H1 (cell line): ENCODE data around the gene RNGTT. TPM values are rescaled to one million over a fixed set of nuclear protein-coding genes. Genes with fewer than 3 reads are reported as not detected.
A peak's percentile ranks its signal among the peaks of the same experiment; 100 is the strongest.

Source experiments
- CTCF ChIA-PET: fragments of 300-600 bp; sonication (Branson Sonifier 250); formaldehyde crosslinking; loops from one replicate; lab custom pipeline; 2021; ENCODE audit not compliant: partially characterized antibody; lab: Charles Lee
- POLR2A ChIA-PET: fragments of 300-600 bp; sonication (Branson Sonifier 250); formaldehyde crosslinking; loops from one replicate; lab custom pipeline; 2021; ENCODE audit warnings: inconsistent platforms; ENCODE audit not compliant: partially characterized antibody; lab: Charles Lee
- DNase-seq, 2 experiments: peaks; one replicate each; pipeline versions ENCODE4 v3.0.0 to v3.0.0-alpha.2; 2010 to 2022; ENCODE audit warnings: low spot score in 2 of 2, low read depth in 1 of 2, mixed read lengths in 1 of 2
- FAIRE-seq: peaks from 2 replicates; lab custom pipeline; 2011; peaks lifted over from hg19 to GRCh38; lab: Jason Lieb, UNC
- H2AFZ ChIP-seq: 2 replicates; pipeline ENCODE4 v1.8.1; 2012; ENCODE audit warnings: low read length, inconsistent platforms
- H2AK5ac ChIP-seq: 2 replicates; pipeline ENCODE4 v1.6.1; 2013; ENCODE audit warnings: low read depth, low read length
- H2BK120ac ChIP-seq: replicated peaks from 2 replicates; pipeline ENCODE3; 2013; ENCODE audit warnings: low read depth, low read length, inconsistent platforms
- H2BK12ac ChIP-seq: 2 replicates; pipeline ENCODE4 v1.6.1; 2013; ENCODE audit warnings: low read depth, low read length
- H2BK15ac ChIP-seq: 2 replicates; pipeline ENCODE4 v1.6.1; 2013; ENCODE audit warnings: low read length
- H2BK20ac ChIP-seq: 2 replicates; pipeline ENCODE4 v1.6.1; 2013; ENCODE audit warnings: low read length
- H2BK5ac ChIP-seq: 2 replicates; pipeline ENCODE4 v1.6.1; 2013; ENCODE audit warnings: low read depth, low read length
- H3K14ac ChIP-seq: 2 replicates; pipeline ENCODE4 v1.6.1; 2013; ENCODE audit warnings: inconsistent platforms; ENCODE audit not compliant: insufficient read length
- H3K18ac ChIP-seq: 2 replicates; pipeline ENCODE4 v1.6.1; 2013; ENCODE audit warnings: low read length; ENCODE audit errors: extremely low read depth
- H3K23ac ChIP-seq: 2 replicates; pipeline ENCODE4 v1.6.1; 2013; ENCODE audit warnings: inconsistent platforms; ENCODE audit not compliant: insufficient read length
- H3K23me2 ChIP-seq: 2 replicates; pipeline ENCODE4 v1.6.1; 2013; ENCODE audit warnings: low read depth, low read length
- H3K27ac ChIP-seq: 2 replicates; pipeline ENCODE4 v1.6.1; 2011; ENCODE audit warnings: low read depth, low read length, inconsistent platforms
- H3K27me3 ChIP-seq, 4 experiments: replicated peaks in 1 of 4; 1 replicate in 1 of 4; 2 replicates in 3 of 4; pipeline versions ENCODE4 v1.6.1 to v1.8.1; 2011 to 2013; ENCODE audit warnings: low read length in 3 of 4, mild to moderate bottlenecking in 3 of 4, inconsistent platforms in 2 of 4, mixed read lengths in 2 of 4, moderate library complexity in 1 of 4; ENCODE audit not compliant: control insufficient read depth in 3 of 4, insufficient read depth in 3 of 4; ENCODE audit errors: extremely low read depth in 1 of 4
- H3K36me3 ChIP-seq, 4 experiments: 2 replicates each; pipeline versions ENCODE4 v1.6.1 to v1.8.1; 2011 to 2013; ENCODE audit warnings: mild to moderate bottlenecking in 4 of 4, low read length in 3 of 4, moderate library complexity in 2 of 4, control low read depth in 1 of 4, inconsistent platforms in 1 of 4; ENCODE audit not compliant: insufficient read depth in 4 of 4, control insufficient read depth in 2 of 4
- H3K4ac ChIP-seq: replicated peaks from 2 replicates; pipeline ENCODE3; 2013; ENCODE audit warnings: low read length, low read depth, mixed read lengths, inconsistent platforms; ENCODE audit not compliant: insufficient read length
- H3K4me1 ChIP-seq, 4 experiments: replicated peaks in 1 of 4; 1 replicate in 1 of 4; 2 replicates in 3 of 4; pipeline versions ENCODE4 v1.6.1 to v1.8.1; 2011 to 2013; ENCODE audit warnings: low read length in 3 of 4, inconsistent platforms in 2 of 4, mixed read lengths in 1 of 4; ENCODE audit not compliant: insufficient read depth in 4 of 4, control insufficient read depth in 3 of 4
- H3K4me2 ChIP-seq, 2 experiments: 2 replicates each; pipeline versions ENCODE4 v1.6.1 to v1.8.1; 2011 to 2013; ENCODE audit warnings: low read depth in 2 of 2, low read length in 2 of 2, control low read depth in 1 of 2, inconsistent platforms in 1 of 2, mild to moderate bottlenecking in 1 of 2; ENCODE audit not compliant: insufficient read depth in 1 of 2
- H3K4me3 ChIP-seq, 4 experiments: fragments of 200-600, 300-600 bp in 1 of 4; sonication (generic), shearing (Covaris generic), sonication (Bioruptor Twin) in 1 of 4; 2 replicates each; pipeline versions ENCODE4 v1.5.1 to v1.8.1; 2011 to 2016; ENCODE audit warnings: low read length in 4 of 4, low read depth in 3 of 4, control low read depth in 2 of 4, inconsistent platforms in 2 of 4, mild to moderate bottlenecking in 2 of 4, mixed read lengths in 1 of 4, moderate library complexity in 1 of 4; ENCODE audit not compliant: insufficient read depth in 2 of 4; ENCODE audit errors: extremely low read depth in 1 of 4
- H3K56ac ChIP-seq: replicated peaks from 2 replicates; pipeline ENCODE3; 2013; ENCODE audit warnings: low read depth, mild to moderate bottlenecking, mixed read lengths, low read length, inconsistent platforms; ENCODE audit not compliant: insufficient read length
- H3K79me1 ChIP-seq: 2 replicates; pipeline ENCODE4 v1.6.1; 2013; ENCODE audit warnings: low read depth, low read length, control low read depth
- H3K79me2 ChIP-seq, 2 experiments: 2 replicates each; pipeline versions ENCODE4 v1.6.1 to v1.8.1; 2012 to 2013; ENCODE audit warnings: low read length in 2 of 2, mild to moderate bottlenecking in 2 of 2, inconsistent platforms in 1 of 2; ENCODE audit not compliant: insufficient read depth in 2 of 2, control insufficient read depth in 1 of 2
- H3K9ac ChIP-seq, 4 experiments: replicated peaks in 1 of 4; 1 replicate in 1 of 4; 2 replicates in 3 of 4; pipeline versions ENCODE4 v1.6.1 to v1.8.1; 2011 to 2013; ENCODE audit warnings: low read depth in 3 of 4, low read length in 3 of 4, control low read depth in 2 of 4, mild to moderate bottlenecking in 2 of 4, moderate library complexity in 2 of 4, inconsistent platforms in 1 of 4; ENCODE audit errors: extremely low read depth in 1 of 4
- H3K9me3 ChIP-seq, 2 experiments: 2 replicates each; pipeline versions ENCODE4 v1.6.1 to v1.8.1; 2012 to 2013; ENCODE audit warnings: mild to moderate bottlenecking in 2 of 2, moderate library complexity in 2 of 2, control low read depth in 1 of 2, inconsistent platforms in 1 of 2, low read depth in 1 of 2, low read length in 1 of 2, mixed read lengths in 1 of 2; ENCODE audit not compliant: insufficient read depth in 2 of 2
- H4K20me1 ChIP-seq, 2 experiments: replicated peaks in 1 of 2; 2 replicates each; pipeline versions ENCODE3 to v1.8.1; 2011 to 2013; ENCODE audit warnings: inconsistent platforms in 2 of 2, low read length in 2 of 2, mild to moderate bottlenecking in 1 of 2; ENCODE audit not compliant: insufficient read depth in 2 of 2, control insufficient read depth in 1 of 2
- H4K5ac ChIP-seq: 2 replicates; pipeline ENCODE4 v1.6.1; 2013; ENCODE audit warnings: low read length, low read depth, mixed read lengths, inconsistent platforms; ENCODE audit not compliant: insufficient read length
- H4K8ac ChIP-seq: 2 replicates; pipeline ENCODE4 v1.8.0; 2013; ENCODE audit warnings: mild to moderate bottlenecking, moderate library complexity, low read length, inconsistent platforms; ENCODE audit not compliant: insufficient read depth; ENCODE audit errors: extremely low read depth
- H4K91ac ChIP-seq: replicated peaks from 2 replicates; pipeline ENCODE3; 2013; ENCODE audit warnings: low read length, mixed read lengths, inconsistent platforms; ENCODE audit not compliant: insufficient read length
- ASH2L ChIP-seq: fragments of 200-600, 300-600 bp; sonication (generic); IDR thresholded peaks from one replicate; pipeline ENCODE4 v1.7.1; 2017; ENCODE audit warnings: low read length
- EZH2 ChIP-seq: fragments of 200-600 bp; sonication (generic); IDR thresholded peaks from 2 replicates; pipeline ENCODE4 v1.7.1; 2012; ENCODE audit warnings: low read depth, mild to moderate bottlenecking, moderate library complexity, low read length, inconsistent platforms; ENCODE audit not compliant: severe bottlenecking
- GTF2F1 ChIP-seq: IDR thresholded peaks from 2 replicates; pipeline ENCODE4 v1.6.1; 2012; ENCODE audit warnings: low read depth, low read length, improper control_type of control experiment, borderline replicate concordance
- HDAC2 ChIP-seq, 2 experiments: fragments of 300-600 bp in 1 of 2; sonication (generic) in 1 of 2; IDR thresholded peaks; 2 replicates each; pipeline ENCODE4 v1.6.1; 2011 to 2012; ENCODE audit warnings: low read depth in 2 of 2, low read length in 2 of 2, mild to moderate bottlenecking in 2 of 2, moderate library complexity in 2 of 2, borderline replicate concordance in 1 of 2, inconsistent platforms in 1 of 2
- HDAC6 ChIP-seq: IDR thresholded peaks from one replicate; pipeline ENCODE4 v1.7.1; 2012; ENCODE audit warnings: low read depth, mild to moderate bottlenecking, inconsistent platforms, low read length, moderate library complexity
- KDM5A ChIP-seq: fragments of 200-600 bp; IDR thresholded peaks from 2 replicates; pipeline ENCODE4 v1.7.1; 2012; ENCODE audit warnings: mild to moderate bottlenecking, low read length, inconsistent platforms, mixed read lengths
- MAFK ChIP-seq: IDR thresholded peaks from 2 replicates; pipeline ENCODE4 v1.6.1; 2012; ENCODE audit warnings: low read depth, mild to moderate bottlenecking, improper control_type of control experiment, low read length
- POLR2AphosphoS5 ChIP-seq: IDR thresholded peaks from 2 replicates; pipeline ENCODE4 v1.6.1; 2011; ENCODE audit warnings: low read depth, low read length
- SP2 ChIP-seq: IDR thresholded peaks from 2 replicates; pipeline ENCODE4 v1.6.1; 2012; ENCODE audit warnings: mild to moderate bottlenecking, low read length, inconsistent platforms
- SUZ12 ChIP-seq: fragments of 200-600 bp; sonication (generic); IDR thresholded peaks from 2 replicates; pipeline ENCODE4 v1.6.1; 2012; ENCODE audit warnings: mild to moderate bottlenecking, inconsistent platforms, low read length, moderate library complexity, mixed read lengths
- TAF7 ChIP-seq: optimal IDR thresholded peaks from 2 replicates; pipeline ENCODE3; 2011; ENCODE audit warnings: low read depth, mild to moderate bottlenecking, inconsistent platforms, low read length, moderate library complexity, borderline replicate concordance
- WGBS, 2 experiments: shearing (Covaris generic) in 1 of 2; methylation state at CpG; one replicate each; pipeline versions ENCODE4 v1.1.6 to v1.1.7; 2013 to 2015; ENCODE audit warnings: low lambda C conversion rate in 2 of 2, mixed read lengths in 2 of 2, inconsistent platforms in 1 of 2, low coverage in 1 of 2, missing lambda C conversion rate in 1 of 2; ENCODE audit not compliant: insufficient replicate concordance in 2 of 2, insufficient coverage in 1 of 2, insufficient read length in 1 of 2; ENCODE audit errors: extremely low coverage in 1 of 2, missing lambda C conversion rate in 1 of 2; 5-methylcytosine and 5-hydroxymethylcytosine counted together
- polyA plus RNA-seq, 7 experiments: library from polyadenylated mRNA; depleted of rRNA in 3 of 7; stranded (reverse) in 5 of 7; unstranded in 2 of 7; fragments of >200 nt in 5 of 7; fragments of 200-250 nt in 2 of 7; gene quantifications; 1 replicate in 5 of 7; 2 replicates in 1 of 7; 4 replicates in 1 of 7; pipeline versions ENCODE4 v1.2.1 to v1.2.3, GENCODE V29; 2011 to 2013; ENCODE audit warnings: missing spikeins in 2 of 7, mixed read lengths in 2 of 7
- total RNA-seq: library from RNA; stranded (reverse); fragmentation: NEBNext Ultra II Directional; extraction: Animal tissue kit (Norgen Biotek cat#: 25700); gene quantifications from 2 replicates; pipeline ENCODE4 v1.2.1, GENCODE V29; 2021

The RNGTT gene
- total and polyA plus RNA-seq, 2 of the 8 experiments (the other 6 are each of a cell fraction or from before 2014, with no cell fraction given) = 3.6 to 21.2 TPM

DNA sequence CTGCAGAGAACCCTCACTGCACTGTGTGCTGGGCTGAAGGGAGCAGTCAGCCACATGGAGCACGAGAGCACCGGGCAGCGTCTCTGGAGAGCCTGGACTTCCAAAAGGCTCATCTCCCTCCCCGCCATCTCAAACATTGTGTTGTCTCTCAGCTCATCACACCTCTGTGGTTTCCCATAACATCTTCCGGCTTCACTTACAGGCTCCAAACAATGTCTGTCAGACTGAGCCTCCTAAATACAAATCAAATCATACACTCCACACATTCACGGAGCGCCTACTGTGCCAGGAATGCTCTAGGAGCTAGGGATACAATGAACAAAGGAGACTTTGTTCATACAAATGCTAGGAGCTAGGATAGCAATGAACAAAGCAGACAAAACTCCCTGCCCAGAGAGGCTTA lies 398.0 kb downstream of the RNGTT start:
- no peak overlapping the region; a peak in 1 of 4 replicates for H3K4me2 ChIP-seq
- H3K14ac ChIP-seq = no peak overlapping the region
- H3K27me3 ChIP-seq = no peaks in the 10 kb centered on the region
- H3K4me3 ChIP-seq = no peak overlapping the region
- no peak overlapping the region for H2BK12ac ChIP-seq
- no peaks in the 10 kb centered on the region for H3K79me2 ChIP-seq
- H4K91ac ChIP-seq = no peak overlapping the region
- CTCF ChIA-PET = interaction anchor here (0.9 to 1.0 kb wide), 2 partner anchors 8 to 185 kb away, joined by 3 read pairs; no protein-coding TSS in a partner anchor
- peaks cover 8 to 13% of the 10 kb centered on the region in 2 experiments for H3K9me3 ChIP-seq
- H2BK5ac ChIP-seq = no peak overlapping the region
- H3K79me1 ChIP-seq = no peaks in the 10 kb centered on the region
- peak overlapping the region; percentile 84 for H2AFZ ChIP-seq
- DNase-seq (no peak), FAIRE-seq (no peak)
- H3K36me3 ChIP-seq = no peaks in the 10 kb centered on the region
- H3K23ac ChIP-seq = no peak overlapping the region
- no peak overlapping the region for H4K8ac ChIP-seq
- POLR2A ChIA-PET = no interaction called here
- H2BK120ac ChIP-seq = no peak overlapping the region
- peak overlapping the region; percentile 81; the same call in 1 of the 2 replicates for H2BK15ac ChIP-seq
- H4K5ac ChIP-seq = no peak overlapping the region
- no peaks in the 10 kb centered on the region for H4K20me1 ChIP-seq
- TF ChIP-seq ASH2L (no peak), MAFK (no peak), POLR2AphosphoS5 (no peak), SUZ12 (no peak), GTF2F1 (no peak), HDAC6 (no peak), HDAC2 (IDR thresholded peaks at IDR 0.05; ENCODE audit: borderline replicate concordance in 1 of 2, low read depth in 2 of 2, low read length in 2 of 2) (no peak), KDM5A (no peak), EZH2 (no peak), SP2 (no peak), TAF7 (no peak)
- no peak overlapping the region for H3K4ac ChIP-seq
- no peaks in the 10 kb centered on the region for H3K23me2 ChIP-seq
- H3K9ac ChIP-seq = no peak overlapping the region
- no peak overlapping the region; the same call in 1 of the 2 replicates for H3K27ac ChIP-seq
- H2AK5ac ChIP-seq = no peak overlapping the region
- 0 out of 2 replicates have a peak overlapping the region, but pooled peaks have one; percentile 7 for H2BK20ac ChIP-seq
- H3K4me1 ChIP-seq = peaks cover 0 to 4% (median 3%) of the 10 kb centered on the region in 4 experiments; a peak in 3 of 7 replicates
- H3K18ac ChIP-seq = no peak overlapping the region
- 89% methylated on average over 7 of the region's 7 CpGs; no CpG with 5 or more reads in 1 of the 2 experiments for WGBS, 2 experiments
- H3K56ac ChIP-seq = no peak overlapping the region
